HepG2 (cell line): ENCODE data around the gene CD4. TPM values are rescaled to one million over a fixed set of nuclear protein-coding genes. Genes with fewer than 3 reads are reported as not detected.

Experiments
- ARID5B ChIP-seq: IDR thresholded peaks from 2 replicates; pipeline ENCODE4 v1.4.0; 2020; ENCODE audit warnings: mild to moderate bottlenecking, missing genetic modification reagents
- ARNT2 ChIP-seq: sonication (generic); formaldehyde crosslinking; IDR thresholded peaks from 2 replicates; pipeline ENCODE4 v1.8.0; 2022; ENCODE audit warnings: mild to moderate bottlenecking, low read depth, missing genetic modification reagents, moderate library complexity
- BCL3 ChIP-seq: sonication (generic); formaldehyde crosslinking; IDR thresholded peaks from 2 replicates; pipeline ENCODE4 v1.5.1; 2020; ENCODE audit warnings: mild to moderate bottlenecking, missing genetic modification reagents, moderate library complexity
- DBP ChIP-seq: sonication (generic); formaldehyde crosslinking; IDR thresholded peaks from 2 replicates; pipeline ENCODE4 v1.4.0; 2020; ENCODE audit warnings: missing genetic modification reagents; ENCODE audit errors: not compliant biosample characterization
- ELK4 ChIP-seq: sonication (generic); formaldehyde crosslinking; IDR thresholded peaks from 2 replicates; pipeline ENCODE4 v1.9.0; 2021; ENCODE audit warnings: missing genetic modification reagents, borderline replicate concordance
- GATA4 ChIP-seq: sonication (generic); IDR thresholded peaks from 2 replicates; pipeline ENCODE4 v1.6.1; 2016; ENCODE audit warnings: antibody characterized with exemption, low read depth, borderline replicate concordance
- HMGA1 ChIP-seq: sonication (generic); formaldehyde crosslinking; conservative IDR thresholded peaks from 2 replicates; pipeline ENCODE4 v1.4.0; 2020; ENCODE audit warnings: missing genetic modification reagents
- HNF4A ChIP-seq: sonication (generic); formaldehyde crosslinking; IDR thresholded peaks from 2 replicates; pipeline ENCODE4 v1.4.0; 2020; ENCODE audit warnings: missing genetic modification reagents
- IRF9 ChIP-seq: sonication (generic); formaldehyde crosslinking; IDR thresholded peaks from 2 replicates; pipeline ENCODE4 v1.8.0; 2022; ENCODE audit warnings: missing genetic modification reagents, mild to moderate bottlenecking, borderline replicate concordance
- LCORL ChIP-seq, 2 experiments: fragments of 450-650 bp in 1 of 2; sonication (generic) in 1 of 2; formaldehyde crosslinking in 1 of 2; IDR thresholded peaks; 2 replicates each; pipeline versions ENCODE4 v1.5.0 to v1.6.1; 2017 to 2020; ENCODE audit warnings: antibody characterized with exemption in 1 of 2, missing genetic modification reagents in 1 of 2
- NAIF1 ChIP-seq: sonication (generic); formaldehyde crosslinking; IDR thresholded peaks from 2 replicates; pipeline ENCODE4 v1.5.0; 2020; ENCODE audit warnings: mild to moderate bottlenecking, missing genetic modification reagents, borderline replicate concordance
- NFYB ChIP-seq: sonication (generic); formaldehyde crosslinking; IDR thresholded peaks from 2 replicates; pipeline ENCODE4 v1.4.0; 2020; ENCODE audit warnings: missing genetic modification reagents
- PBX2 ChIP-seq: IDR thresholded peaks from 2 replicates; pipeline ENCODE4 v1.6.1; 2016; ENCODE audit warnings: control low read depth
- SIN3A ChIP-seq: IDR thresholded peaks from 2 replicates; pipeline ENCODE4 v1.6.1; 2011; ENCODE audit warnings: low read depth, mild to moderate bottlenecking, control low read depth, low read length, borderline replicate concordance
- ZC3H13 ChIP-seq: sonication (generic); formaldehyde crosslinking; IDR thresholded peaks from 2 replicates; pipeline ENCODE4 v1.8.1; 2023; ENCODE audit warnings: mild to moderate bottlenecking, missing genetic modification reagents, moderate library complexity
- ZFX ChIP-seq: sonication (generic); formaldehyde crosslinking; IDR thresholded peaks from 2 replicates; pipeline ENCODE4 v1.4.0; 2020; ENCODE audit warnings: mild to moderate bottlenecking, low read depth, missing genetic modification reagents, moderate library complexity
- ZNF180 ChIP-seq: sonication (generic); formaldehyde crosslinking; IDR thresholded peaks from 2 replicates; pipeline ENCODE4 v1.4.0; 2020; ENCODE audit warnings: low read depth, missing genetic modification reagents, borderline replicate concordance
- ZNF605 ChIP-seq: sonication (generic); formaldehyde crosslinking; IDR thresholded peaks from 2 replicates; pipeline ENCODE4 v1.8.0; 2022; ENCODE audit warnings: mild to moderate bottlenecking, missing genetic modification reagents
- ZSCAN9 ChIP-seq: IDR thresholded peaks from 2 replicates; pipeline ENCODE4 v1.6.1; 2016; ENCODE audit warnings: borderline replicate concordance
- polyA plus RNA-seq, 8 experiments: library from polyadenylated mRNA; depleted of rRNA in 3 of 8; stranded (reverse) in 7 of 8; unstranded in 1 of 8; fragments of >200 nt; fragmentation: Illumina TruSeq in 4 of 8; extraction: Trizol in 4 of 8; gene quantifications; 2 replicates each; pipeline versions ENCODE4 v1.2.1 to v1.2.3, GENCODE V29; 2011 to 2016; ENCODE audit warnings: low read depth in 4 of 8, missing spikeins in 1 of 8, mixed read lengths in 1 of 8; ENCODE audit not compliant: insufficient read depth in 1 of 8
- total RNA-seq, 5 experiments: library from RNA; depleted of rRNA; stranded (reverse); fragments of >200 nt; fragmentation: Illumina TruSeq; extraction: Trizol; gene quantifications; 2 replicates each; pipeline ENCODE4 v1.2.3, GENCODE V29; 2016; ENCODE audit warnings: low read depth in 1 of 5

The CD4 gene
- total and polyA plus RNA-seq, 2 of the 13 experiments (the other 11 are each of a cell fraction or from before 2014, with no cell fraction given) = 0.07 to 0.95 TPM

- TF ChIP-seq ARID5B (peak; percentile 36; the same call in 1 of the 2 replicates), IRF9 (CRISPR knock-in tag) (no peak), PBX2 (no peak), GATA4 (no peak), LCORL (IDR thresholded peaks at IDR 0.05) (no peak), LCORL (CRISPR knock-in tag; IDR thresholded peaks at IDR 0.05) (peak; percentile 73; the same call in 1 of the 2 replicates), ZSCAN9 (CRISPR knock-in tag) (no peak), ZC3H13 (no peak), HNF4A (CRISPR knock-in tag) (peak; percentile 89), HMGA1 (no peak), NAIF1 (no peak), NFYB (CRISPR knock-in tag) (no peak), ZNF605 (CRISPR knock-in tag) (0 out of 2 replicates have a peak, but pooled peaks have one; percentile 36), BCL3 (CRISPR knock-in tag) (0 out of 2 replicates have a peak, but pooled peaks have one; percentile 27), ZFX (no peak; the same call in 1 of the 2 replicates), SIN3A (0 out of 2 replicates have a peak, but pooled peaks have one; percentile 33), ARNT2 (CRISPR knock-in tag) (no peak), ZNF180 (CRISPR knock-in tag) (no peak), ELK4 (CRISPR knock-in tag) (no peak), DBP (CRISPR knock-in tag) (no peak)
Measured at GRCh38 chr12:6779708-6780432, 9.5 kb upstream of the CD4 start (continued).
